ENCODE data around the gene MAT2A.
"Not testable (repeated sequence)": the region's sequence is repeated elsewhere in the genome, so short reads cannot be mapped to it uniquely, and the experiment has no call there.

MAT2A gene

GRCh38 chr2:85547859-85548607, 9.1 kb downstream of the MAT2A start:
- DNase-seq = no peak

DNA sequence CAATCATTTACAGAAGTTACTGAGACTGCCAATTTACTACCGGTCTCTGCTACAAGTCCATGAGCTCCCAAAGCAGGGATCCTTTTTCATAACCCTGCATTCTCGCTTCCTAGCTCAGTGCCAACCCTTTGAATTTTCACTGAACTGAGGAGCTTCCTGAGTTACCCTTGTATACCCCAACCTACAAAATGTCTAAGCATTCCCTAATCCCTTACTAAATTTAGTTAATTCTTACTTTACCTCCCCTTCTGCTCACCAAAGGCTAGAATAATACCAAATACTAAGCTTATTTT, 9.6 kb downstream of the MAT2A start:
- DNase-seq = no peak

DNA sequence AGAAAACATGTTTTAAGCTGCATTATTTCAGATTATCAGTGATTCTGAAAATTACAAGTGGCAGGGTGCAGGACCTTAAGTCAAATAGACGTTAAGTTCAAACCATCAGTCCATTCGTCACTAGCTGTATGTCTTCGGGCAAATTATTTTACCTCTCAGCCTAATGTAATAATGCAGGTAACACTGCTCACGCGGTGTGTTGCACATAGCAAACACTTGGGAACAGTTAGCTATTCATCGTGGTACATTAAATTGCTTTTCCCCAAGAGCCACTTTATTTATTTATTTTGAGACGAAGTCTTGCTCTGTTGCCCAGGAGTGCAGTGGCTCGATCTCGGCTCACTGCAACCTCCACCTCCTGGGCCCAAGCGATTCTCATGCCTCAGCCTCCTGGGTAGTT, 10.1 kb downstream of the MAT2A start:
- DNase-seq = no peak

DNA sequence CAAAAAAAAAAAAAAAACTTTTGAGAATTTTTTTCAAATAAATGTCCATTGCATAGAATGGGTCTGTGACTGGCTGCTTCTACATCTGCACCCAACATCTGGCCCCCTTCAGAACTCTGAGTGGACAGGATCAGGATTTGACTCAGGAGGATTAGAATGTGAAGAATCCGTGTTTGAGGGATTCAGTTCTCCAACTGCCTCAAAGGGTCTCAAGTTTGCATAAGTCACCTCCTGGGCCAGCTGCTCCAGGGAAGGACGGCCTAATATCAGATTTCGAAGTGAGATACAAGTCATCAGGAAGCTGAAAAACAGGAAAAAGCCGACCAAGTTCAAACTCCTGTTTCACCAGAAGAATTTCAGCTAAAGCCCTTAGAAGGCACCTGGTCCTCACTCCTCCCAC, 10.9 kb downstream of the MAT2A start:
- no peak for DNase-seq

- DNase-seq = no peak
Observed at GRCh38 chr2:85550486-85550885, 11.5 kb downstream of the MAT2A start.

- peak; percentile 89 to 92 for DNase-seq
Observed at GRCh38 chr2:85551698-85552678, 13.0 kb downstream of the MAT2A start.

GRCh38 chr2:85553184-85553583, 14.2 kb downstream of the MAT2A start:
- no peak for DNase-seq

GRCh38 chr2:85554980-85555612, 16.1 kb downstream of the MAT2A start:
- DNase-seq = no peak

GRCh38 chr2:85557130-85557529, 18.2 kb downstream of the MAT2A start:
- DNase-seq = no peak

- no peak for DNase-seq
Observed at GRCh38 chr2:85558160-85558559, 19.2 kb downstream of the MAT2A start.

DNA sequence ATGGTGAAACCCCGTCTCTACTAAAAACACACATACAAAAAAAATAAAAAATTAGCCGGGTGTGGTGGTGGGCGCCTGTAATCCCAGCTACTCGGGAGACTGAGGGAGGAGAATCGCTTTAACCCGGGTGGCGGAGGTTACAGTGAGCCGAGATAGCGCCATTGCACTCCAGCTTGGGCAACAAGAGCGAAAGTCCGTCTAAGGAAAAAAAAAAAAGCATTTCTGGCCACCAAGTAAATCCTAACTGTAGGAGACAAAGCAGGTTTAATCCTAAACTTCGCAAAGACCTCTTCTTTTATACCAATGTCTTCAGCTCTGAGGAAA, 21.4 kb downstream of the MAT2A start:
- DNase-seq = not testable (repeated sequence)

DNA sequence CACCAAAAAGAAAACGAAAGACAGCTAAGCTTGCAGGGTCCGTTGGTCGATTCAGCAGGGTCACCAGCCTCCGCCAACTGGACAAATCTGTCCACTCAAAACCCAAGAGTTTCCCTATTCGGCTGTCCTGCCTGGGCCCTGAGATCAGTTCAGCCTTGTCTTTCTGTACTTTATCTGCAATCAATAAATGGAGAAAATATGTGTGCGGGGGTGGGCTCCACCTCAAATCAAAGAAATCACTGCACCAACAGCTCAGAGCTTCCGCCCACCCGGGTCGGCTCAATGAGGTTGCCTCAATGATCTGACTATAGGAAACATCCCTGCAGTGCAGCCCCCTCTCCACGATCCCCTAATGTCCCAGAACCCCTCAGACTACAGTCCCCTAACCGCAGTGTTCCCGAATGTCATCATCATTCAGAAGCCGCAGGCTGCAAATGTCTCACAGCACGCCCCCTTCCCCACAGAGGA, 21.9 kb downstream of the MAT2A start:
- DNase-seq = no peak

GRCh38 chr2:85561280-85562212, 22.6 kb downstream of the MAT2A start, which contains the start of gene GGCX:
Gene GGCX, minus strand, starts transcription at chr2:85561493. Its CDS starts 65 bp downstream, at chr2:85561428.
- DNase-seq = peak; percentile 95 to 96

GRCh38 chr2:85564144-85564563, 25.2 kb downstream of the MAT2A start:
- DNase-seq = no peak

GRCh38 chr2:85566265-85566664, 27.3 kb downstream of the MAT2A start:
- no peak for DNase-seq

DNA sequence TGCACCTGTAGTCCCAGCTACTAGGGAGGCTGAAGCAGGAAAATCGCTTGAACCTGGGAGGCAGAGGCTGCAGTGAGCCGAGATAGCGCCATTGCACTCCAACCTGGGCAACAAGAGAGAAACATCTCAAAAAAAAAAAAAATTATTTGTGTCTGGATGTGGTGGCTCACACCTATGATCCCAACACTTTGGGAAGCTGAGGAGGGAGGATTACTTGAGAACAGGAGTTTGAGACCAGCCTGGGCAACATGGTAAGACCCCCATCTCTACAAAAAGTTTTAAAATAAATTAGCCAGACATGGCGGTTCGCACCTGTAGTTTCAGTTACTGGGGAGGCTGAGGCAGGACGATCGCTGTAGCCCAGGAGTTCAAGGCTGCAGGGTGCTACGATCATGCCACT, 36.8 kb downstream of the MAT2A start:
- no peak for DNase-seq

DNA sequence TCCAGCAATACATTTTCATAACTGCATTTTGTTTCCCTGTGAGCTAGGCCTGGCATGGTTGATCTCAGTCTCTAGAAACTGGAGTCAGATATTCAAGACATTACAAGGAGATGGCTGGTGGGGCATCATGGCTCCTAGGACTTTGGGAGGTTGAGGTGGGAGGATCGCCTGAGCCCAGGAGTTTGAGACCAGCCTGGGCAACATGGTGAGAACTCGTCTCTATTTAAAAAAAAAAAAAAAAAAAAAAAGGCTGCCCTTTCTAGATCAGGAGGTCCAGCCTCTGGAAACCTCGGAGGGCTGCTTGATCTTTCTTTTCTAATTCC, 38.1 kb downstream of the MAT2A start:
- no peak for DNase-seq

DNA sequence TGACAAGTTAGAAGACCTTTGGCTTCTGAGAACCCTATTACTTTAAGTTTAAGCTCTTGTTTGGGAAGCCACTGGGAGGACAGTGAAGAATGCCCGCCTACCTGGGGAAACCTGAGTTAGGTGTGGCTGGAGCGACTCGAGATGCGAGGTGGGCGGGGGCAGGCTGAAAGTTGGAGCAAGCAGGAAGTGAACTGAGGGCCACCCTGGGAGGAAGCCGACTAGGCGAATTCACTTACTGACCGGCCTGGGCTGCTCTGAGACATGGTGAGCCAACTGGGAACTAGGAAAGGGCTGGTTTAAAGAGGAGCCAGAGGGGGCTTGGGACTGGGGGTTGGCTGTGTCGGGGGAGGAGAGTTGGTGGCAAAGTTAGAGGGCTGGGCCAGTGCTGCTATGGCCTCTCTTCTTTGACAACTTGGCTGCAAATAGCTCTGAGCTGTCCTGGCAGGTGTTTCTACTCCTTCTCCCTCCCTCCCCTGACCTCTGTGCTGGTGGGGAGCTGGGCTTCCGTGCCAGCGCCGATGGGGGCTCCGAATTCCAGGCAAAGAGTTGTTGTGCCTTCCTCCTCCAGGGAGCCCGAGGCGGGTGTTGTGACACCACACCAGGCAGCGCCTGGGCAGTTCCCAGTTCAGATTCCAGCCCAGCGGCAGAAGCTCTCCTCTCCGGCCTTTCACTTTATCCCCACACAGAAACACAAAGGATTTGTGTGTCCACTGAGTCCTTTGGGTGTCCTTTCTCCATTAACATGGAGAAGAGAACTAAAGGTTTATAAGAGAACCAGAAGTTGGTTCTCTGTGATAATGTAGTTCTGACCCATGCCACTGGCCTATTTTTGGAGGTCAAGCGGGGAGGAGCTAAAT, 38.6 kb downstream of the MAT2A start, which contains the start of gene VAMP8:
Gene VAMP8 (plus strand): TSS at position 201 of the 857 bp plus-strand sequence. CDS start 61 bp downstream, at position 262.
- peak in 1 of 2 donors; percentile 66 for DNase-seq

GRCh38 chr2:85578243-85579180, 39.5 kb downstream of the MAT2A start:
- DNase-seq = peak in 1 of 2 donors; percentile 47

- DNase-seq = no peak
Observed at GRCh38 chr2:85579266-85579935, 40.4 kb downstream of the MAT2A start.

Measured in CD4-positive, alpha-beta T cell treated with Interferon alpha-2 for 1 hour (primary cell).